GM12865 (cell line): ENCODE measurements around the gene COL27A1.

ENCODE experiments used
- DNase-seq: peaks from one replicate; pipeline ENCODE4 v3.0.0; 2010; ENCODE audit warnings: low read depth
- H3K4me3 ChIP-seq: 2 replicates; pipeline ENCODE4 v1.5.1; 2011; ENCODE audit warnings: mild to moderate bottlenecking, low read depth, low read length, control low read depth
- TF ChIP-seq, protein P1 (sequence below): IDR thresholded peaks from 2 replicates; pipeline ENCODE4 v1.5.1; 2011; ENCODE audit warnings: low read length, control low read depth, low read depth, inconsistent platforms; ENCODE audit not compliant: insufficient read depth; ENCODE audit errors: missing control alignments

Gene COL27A1

DNA sequence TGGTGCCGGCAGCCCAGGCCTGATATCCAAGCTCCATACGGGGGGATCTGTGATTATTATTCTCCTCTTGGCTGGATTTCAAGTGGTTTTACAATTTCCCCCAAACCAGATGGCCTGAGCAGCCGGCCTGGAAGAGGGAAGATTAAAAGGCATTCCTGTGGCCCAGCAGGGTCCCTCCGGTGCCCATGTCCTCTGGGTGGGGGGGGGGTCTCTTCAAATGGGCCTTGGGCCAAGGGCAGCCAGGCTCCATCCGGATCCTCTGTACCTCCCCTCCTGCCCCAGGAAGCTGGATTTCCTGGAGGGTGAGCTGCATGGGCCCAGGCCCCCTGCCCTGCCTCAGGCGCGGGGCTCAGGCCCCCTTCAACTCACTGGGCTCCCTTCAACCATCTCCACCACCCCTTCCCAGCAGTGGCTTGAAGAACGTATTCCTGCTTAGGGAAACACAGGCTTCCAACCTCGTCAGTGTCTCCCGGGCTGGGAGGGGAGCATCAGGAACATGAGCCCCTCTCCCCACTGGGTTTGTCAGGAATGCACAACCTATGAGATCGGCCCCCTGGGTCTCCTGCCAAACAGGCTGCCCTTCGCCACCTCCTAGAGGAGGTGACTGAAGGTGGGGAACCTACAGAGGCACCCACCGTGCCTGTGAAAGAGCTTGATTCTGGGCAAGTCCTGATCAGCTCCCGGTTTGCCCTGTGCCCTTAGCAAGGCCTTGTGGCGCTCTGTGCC lies 104.6 kb downstream of the COL27A1 start:
- TF ChIP-seq, protein P1, sequence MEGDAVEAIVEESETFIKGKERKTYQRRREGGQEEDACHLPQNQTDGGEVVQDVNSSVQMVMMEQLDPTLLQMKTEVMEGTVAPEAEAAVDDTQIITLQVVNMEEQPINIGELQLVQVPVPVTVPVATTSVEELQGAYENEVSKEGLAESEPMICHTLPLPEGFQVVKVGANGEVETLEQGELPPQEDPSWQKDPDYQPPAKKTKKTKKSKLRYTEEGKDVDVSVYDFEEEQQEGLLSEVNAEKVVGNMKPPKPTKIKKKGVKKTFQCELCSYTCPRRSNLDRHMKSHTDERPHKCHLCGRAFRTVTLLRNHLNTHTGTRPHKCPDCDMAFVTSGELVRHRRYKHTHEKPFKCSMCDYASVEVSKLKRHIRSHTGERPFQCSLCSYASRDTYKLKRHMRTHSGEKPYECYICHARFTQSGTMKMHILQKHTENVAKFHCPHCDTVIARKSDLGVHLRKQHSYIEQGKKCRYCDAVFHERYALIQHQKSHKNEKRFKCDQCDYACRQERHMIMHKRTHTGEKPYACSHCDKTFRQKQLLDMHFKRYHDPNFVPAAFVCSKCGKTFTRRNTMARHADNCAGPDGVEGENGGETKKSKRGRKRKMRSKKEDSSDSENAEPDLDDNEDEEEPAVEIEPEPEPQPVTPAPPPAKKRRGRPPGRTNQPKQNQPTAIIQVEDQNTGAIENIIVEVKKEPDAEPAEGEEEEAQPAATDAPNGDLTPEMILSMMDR = no peak
- no peak for DNase-seq
- H3K4me3 ChIP-seq = no peak overlapping the region

- TF ChIP-seq, protein P1 = no peak
- no peak overlapping the region for H3K4me3 ChIP-seq
- DNase-seq = no peak
These were observed 105.7 kb downstream of the COL27A1 start for GRCh38 chr9:114261026-114261425.

GRCh38 chr9:114261987-114262386 lies 106.7 kb downstream of the COL27A1 start:
- no peak for DNase-seq
- TF ChIP-seq, protein P1 = no peak
- H3K4me3 ChIP-seq = no peak overlapping the region

- no peak overlapping the region for H3K4me3 ChIP-seq
- TF ChIP-seq, protein P1 = no peak
- no peak for DNase-seq
These were observed 108.6 kb downstream of the COL27A1 start for GRCh38 chr9:114263853-114264510.

GRCh38 chr9:114264806-114265550 lies 109.6 kb downstream of the COL27A1 start:
- DNase-seq = no peak
- H3K4me3 ChIP-seq = no peak overlapping the region
- TF ChIP-seq, protein P1 = no peak

- no peak for DNase-seq
- H3K4me3 ChIP-seq = no peak overlapping the region
- TF ChIP-seq, protein P1 = no peak
These were observed 111.6 kb downstream of the COL27A1 start for GRCh38 chr9:114266969-114267368.
